ENCODE results near the gene AGPAT1. TPM values are rescaled to one million over a fixed set of nuclear protein-coding genes. Genes with fewer than 3 reads are reported as not detected.
"Not testable (repeated sequence)": the region's sequence is repeated elsewhere in the genome, so short reads cannot be mapped to it uniquely, and the experiment has no call there.

Gene AGPAT1
- total and polyA plus RNA-seq, 8 donors = 55.5 to 78.4 (median 69.8) TPM

GRCh38 chr6:32147401-32148132 is 28.3 kb downstream of the AGPAT1 start:
- Histone ChIP-seq H3K4me1 (peaks cover 0 to 17% of the 10 kb centered on the region in 2 donors), H3K4me3 (no peak overlapping the region), H3K9me3 (no peaks in the 10 kb centered on the region), H3K27ac (no peak overlapping the region), H3K27me3 (peaks cover 28 to 74% of the 10 kb centered on the region in 2 donors), H3K36me3 (no peaks in the 10 kb centered on the region)
- intact Hi-C loops (cut with DNase I) = no loop called here
- DNase-seq (no peak), ATAC-seq (no peak)
- no peak for TF ChIP-seq CTCF (IDR thresholded peaks at IDR 0.05)

DNA sequence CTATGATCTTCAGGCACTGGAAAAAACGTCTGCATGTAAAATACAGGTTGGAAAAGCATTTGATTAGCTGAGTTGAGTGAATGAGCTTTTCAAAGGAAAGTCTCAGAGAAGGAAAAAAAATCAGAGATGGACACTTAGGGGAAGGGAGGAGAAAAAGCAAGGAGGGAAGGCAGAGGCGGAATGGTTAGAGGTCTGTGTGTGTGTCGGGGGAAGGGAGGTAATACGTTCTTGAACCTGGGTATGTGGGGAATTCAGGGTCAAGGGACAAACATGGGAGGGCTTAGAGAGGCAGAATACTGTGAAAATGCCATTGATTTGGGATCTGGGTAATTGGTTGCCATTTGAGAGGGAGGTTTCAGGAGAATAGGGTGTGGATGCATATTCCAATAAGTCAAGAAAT is 29.2 kb downstream of the AGPAT1 start:
- ATAC-seq (no peak), DNase-seq (no peak)
- Histone ChIP-seq H3K4me3 (no peak overlapping the region), H3K9me3 (no peaks in the 10 kb centered on the region), H3K27ac (no peak overlapping the region), H3K4me1 (peaks cover 0 to 10% of the 10 kb centered on the region in 2 donors), H3K36me3 (no peaks in the 10 kb centered on the region), H3K27me3 (peaks cover 28 to 69% of the 10 kb centered on the region in 2 donors)
- no peak for TF ChIP-seq CTCF (IDR thresholded peaks at IDR 0.05)
- intact Hi-C loops (cut with DNase I) = no loop called here

GRCh38 chr6:32146287-32146686 is 29.6 kb downstream of the AGPAT1 start:
- Histone ChIP-seq H3K4me3 (no peak overlapping the region), H3K4me1 (peaks cover 0 to 10% of the 10 kb centered on the region in 2 donors), H3K27ac (no peak overlapping the region), H3K36me3 (no peaks in the 10 kb centered on the region), H3K9me3 (no peaks in the 10 kb centered on the region), H3K27me3 (peaks cover 28 to 65% of the 10 kb centered on the region in 2 donors)
- intact Hi-C loops (cut with DNase I) = no loop called here
- ATAC-seq = peak; percentile 23
- DNase-seq = no peak
- TF ChIP-seq CTCF (IDR thresholded peaks at IDR 0.05) = no peak

GRCh38 chr6:32144238-32144637 is 31.6 kb downstream of the AGPAT1 start:
- intact Hi-C loops (cut with DNase I); H3K9me3 ChIP-seq; ATAC-seq; H3K4me3 ChIP-seq; H3K36me3 ChIP-seq; H3K4me1 ChIP-seq; DNase-seq; H3K27ac ChIP-seq: not testable (repeated sequence)
- peaks cover 8 to 55% of the 10 kb centered on the region in 2 donors for H3K27me3 ChIP-seq

- Histone ChIP-seq H3K27me3 (peaks cover 0 to 36% of the 10 kb centered on the region in 2 donors), H3K27ac (no peak overlapping the region), H3K4me3 (no peak overlapping the region), H3K36me3 (no peaks in the 10 kb centered on the region), H3K4me1 (no peaks in the 10 kb centered on the region), H3K9me3 (no peaks in the 10 kb centered on the region)
- DNase-seq (no peak), ATAC-seq (no peak)
- intact Hi-C loops (cut with DNase I) = no loop called here
- no peak for TF ChIP-seq CTCF (IDR thresholded peaks at IDR 0.05)
These were observed 35.4 kb downstream of the AGPAT1 start for GRCh38 chr6:32140420-32141046.
